Spleen (tissue), 7 donors: Measurements from ENCODE around the gene CCDC12.

Source experiments
- POLR2A ChIP-seq, 3 donors: fragments of 450-650 bp; IDR thresholded peaks; one replicate each; pipeline ENCODE4 v1.5.1; 2017; ENCODE audit warnings: antibody characterized with exemption in 3 of 3, mild to moderate bottlenecking in 1 of 3
- POLR2AphosphoS5 ChIP-seq, 3 donors: sonication (generic); formaldehyde crosslinking; IDR thresholded peaks; one replicate each; pipeline ENCODE4 v1.5.1; 2017; ENCODE audit warnings: antibody characterized with exemption in 3 of 3
- TF ChIP-seq, protein P1 (sequence below), 11 experiments: fragments of 200-600 bp in 7 of 11; fragments of 450-650 bp in 4 of 11; sonication (generic) in 4 of 11; IDR thresholded peaks in 8 of 11; conservative IDR thresholded peaks in 3 of 11; 1 replicate in 7 of 11; 2 replicates in 4 of 11; pipeline versions ENCODE4 v1.4.0 to v1.8.0; 2016 to 2021; ENCODE audit warnings: antibody characterized with exemption in 11 of 11, inconsistent platforms in 4 of 11, mild to moderate bottlenecking in 1 of 11
- donor health status: DM: no; HTN: no; CAD: no; lungs with moderate emphysema.
- donor health status: DM: no; HTN: no; CAD: no.
- donor health status: DM: no; HTN: no; CAD: no.

GRCh38 chr3:46915297-46915822 lies 61.2 kb downstream of the CCDC12 start:
- TF ChIP-seq, protein P1, sequence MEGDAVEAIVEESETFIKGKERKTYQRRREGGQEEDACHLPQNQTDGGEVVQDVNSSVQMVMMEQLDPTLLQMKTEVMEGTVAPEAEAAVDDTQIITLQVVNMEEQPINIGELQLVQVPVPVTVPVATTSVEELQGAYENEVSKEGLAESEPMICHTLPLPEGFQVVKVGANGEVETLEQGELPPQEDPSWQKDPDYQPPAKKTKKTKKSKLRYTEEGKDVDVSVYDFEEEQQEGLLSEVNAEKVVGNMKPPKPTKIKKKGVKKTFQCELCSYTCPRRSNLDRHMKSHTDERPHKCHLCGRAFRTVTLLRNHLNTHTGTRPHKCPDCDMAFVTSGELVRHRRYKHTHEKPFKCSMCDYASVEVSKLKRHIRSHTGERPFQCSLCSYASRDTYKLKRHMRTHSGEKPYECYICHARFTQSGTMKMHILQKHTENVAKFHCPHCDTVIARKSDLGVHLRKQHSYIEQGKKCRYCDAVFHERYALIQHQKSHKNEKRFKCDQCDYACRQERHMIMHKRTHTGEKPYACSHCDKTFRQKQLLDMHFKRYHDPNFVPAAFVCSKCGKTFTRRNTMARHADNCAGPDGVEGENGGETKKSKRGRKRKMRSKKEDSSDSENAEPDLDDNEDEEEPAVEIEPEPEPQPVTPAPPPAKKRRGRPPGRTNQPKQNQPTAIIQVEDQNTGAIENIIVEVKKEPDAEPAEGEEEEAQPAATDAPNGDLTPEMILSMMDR (IDR thresholded peaks at IDR 0.05 in 8 of 11, conservative IDR thresholded peaks at IDR 0.05 in 3 of 11), result no peak
- TF ChIP-seq POLR2AphosphoS5 (IDR thresholded peaks at IDR 0.05), result no peak
- no peak for TF ChIP-seq POLR2A (IDR thresholded peaks at IDR 0.05)
